Ascending aorta (tissue), 2 donors: Measurements from ENCODE around the gene CCDC92B. TPM values are rescaled to one million over a fixed set of nuclear protein-coding genes. Genes with fewer than 3 reads are reported as not detected.

Experiments used
- DNase-seq, 2 donors: peaks; one replicate each; pipeline ENCODE4 v3.0.0-alpha.2; 2019; ENCODE audit warnings: low spot score in 2 of 2
- H3K27ac ChIP-seq, 2 donors: fragments of 200-600 bp; sonication (generic); one replicate each; pipeline ENCODE4 v1.5.1; 2016 to 2017; ENCODE audit warnings: mild to moderate bottlenecking in 1 of 2
- H3K27me3 ChIP-seq: fragments of 200-600 bp; sonication (generic); one replicate; pipeline ENCODE4 v1.5.1; 2017
- H3K36me3 ChIP-seq, 2 donors: fragments of 200-600 bp; sonication (generic); one replicate each; pipeline ENCODE4 v1.5.1; 2016
- H3K4me1 ChIP-seq, 2 donors: fragments of 200-600 bp; sonication (generic); one replicate each; pipeline ENCODE4 v1.5.1; 2016 to 2017; ENCODE audit warnings: mild to moderate bottlenecking in 1 of 2
- H3K4me3 ChIP-seq, 2 donors: fragments of 200-600 bp; sonication (generic); one replicate each; pipeline ENCODE4 v1.5.1; 2016 to 2017; ENCODE audit warnings: mild to moderate bottlenecking in 1 of 2
- H3K9me3 ChIP-seq, 2 donors: fragments of 200-600 bp; sonication (generic); one replicate each; pipeline ENCODE4 v1.5.1; 2016
- intact Hi-C: fragments of 100-400 bp; cut with DNase I; formaldehyde crosslinking; loops from one replicate; pipeline ENCODE4 v1.15.1; 2023
- total RNA-seq: library from RNA; depleted of rRNA; stranded (reverse); fragments of >200 nt; gene quantifications from one replicate; pipeline ENCODE4 v1.1.0, GENCODE V29; 2016
- TF ChIP-seq, protein P1 (sequence below), 3 experiments: fragments of 200-600 bp in 2 of 3; fragments of 450-650 bp in 1 of 3; sonication (generic) in 2 of 3; IDR thresholded peaks; one replicate each; pipeline ENCODE4 v1.5.1; 2016 to 2019; ENCODE audit warnings: antibody characterized with exemption in 3 of 3, mild to moderate bottlenecking in 1 of 3, moderate library complexity in 1 of 3

CCDC92B gene
- total RNA-seq, 1 donor from 2014 or later: not detected

- H3K4me1 ChIP-seq: peaks cover 13 to 23% of the 10 kb centered on the region in 2 donors
- H3K4me3 ChIP-seq: no peak overlapping the region
- no peaks in the 10 kb centered on the region for H3K9me3 ChIP-seq
- intact Hi-C loops: no loop called here
- DNase-seq: no peak
- H3K27ac ChIP-seq: no peak overlapping the region
- TF ChIP-seq, protein P1, sequence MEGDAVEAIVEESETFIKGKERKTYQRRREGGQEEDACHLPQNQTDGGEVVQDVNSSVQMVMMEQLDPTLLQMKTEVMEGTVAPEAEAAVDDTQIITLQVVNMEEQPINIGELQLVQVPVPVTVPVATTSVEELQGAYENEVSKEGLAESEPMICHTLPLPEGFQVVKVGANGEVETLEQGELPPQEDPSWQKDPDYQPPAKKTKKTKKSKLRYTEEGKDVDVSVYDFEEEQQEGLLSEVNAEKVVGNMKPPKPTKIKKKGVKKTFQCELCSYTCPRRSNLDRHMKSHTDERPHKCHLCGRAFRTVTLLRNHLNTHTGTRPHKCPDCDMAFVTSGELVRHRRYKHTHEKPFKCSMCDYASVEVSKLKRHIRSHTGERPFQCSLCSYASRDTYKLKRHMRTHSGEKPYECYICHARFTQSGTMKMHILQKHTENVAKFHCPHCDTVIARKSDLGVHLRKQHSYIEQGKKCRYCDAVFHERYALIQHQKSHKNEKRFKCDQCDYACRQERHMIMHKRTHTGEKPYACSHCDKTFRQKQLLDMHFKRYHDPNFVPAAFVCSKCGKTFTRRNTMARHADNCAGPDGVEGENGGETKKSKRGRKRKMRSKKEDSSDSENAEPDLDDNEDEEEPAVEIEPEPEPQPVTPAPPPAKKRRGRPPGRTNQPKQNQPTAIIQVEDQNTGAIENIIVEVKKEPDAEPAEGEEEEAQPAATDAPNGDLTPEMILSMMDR (IDR thresholded peaks at IDR 0.05): no peak
- peaks cover 41 to 51% of the 10 kb centered on the region in 2 donors for H3K36me3 ChIP-seq
- H3K27me3 ChIP-seq: no peaks in the 10 kb centered on the region
These were observed 45.2 kb downstream of the CCDC92B start for GRCh38 chr17:2704031-2704889.

- intact Hi-C loops: no loop called here
- H3K27ac ChIP-seq: no peak overlapping the region
- no peaks in the 10 kb centered on the region for H3K27me3 ChIP-seq
- H3K4me1 ChIP-seq: peaks cover 11 to 17% of the 10 kb centered on the region in 2 donors
- peaks cover 42 to 57% of the 10 kb centered on the region in 2 donors for H3K36me3 ChIP-seq
- DNase-seq: no peak
- TF ChIP-seq, protein P1 (IDR thresholded peaks at IDR 0.05): no peak
- H3K9me3 ChIP-seq: no peaks in the 10 kb centered on the region
- no peak overlapping the region for H3K4me3 ChIP-seq
These were observed 45.8 kb downstream of the CCDC92B start for GRCh38 chr17:2703606-2704005.

- Histone ChIP-seq H3K36me3 (peaks cover 46 to 62% of the 10 kb centered on the region in 2 donors), H3K4me3 (no peak overlapping the region), H3K4me1 (peaks cover 10 to 13% of the 10 kb centered on the region in 2 donors), H3K27me3 (no peaks in the 10 kb centered on the region), H3K27ac (no peak overlapping the region), H3K9me3 (no peaks in the 10 kb centered on the region)
- DNase-seq: no peak
- intact Hi-C loops: no loop called here
- TF ChIP-seq, protein P1 (IDR thresholded peaks at IDR 0.05): no peak
These were observed 46.3 kb downstream of the CCDC92B start for GRCh38 chr17:2703181-2703580.

DNA sequence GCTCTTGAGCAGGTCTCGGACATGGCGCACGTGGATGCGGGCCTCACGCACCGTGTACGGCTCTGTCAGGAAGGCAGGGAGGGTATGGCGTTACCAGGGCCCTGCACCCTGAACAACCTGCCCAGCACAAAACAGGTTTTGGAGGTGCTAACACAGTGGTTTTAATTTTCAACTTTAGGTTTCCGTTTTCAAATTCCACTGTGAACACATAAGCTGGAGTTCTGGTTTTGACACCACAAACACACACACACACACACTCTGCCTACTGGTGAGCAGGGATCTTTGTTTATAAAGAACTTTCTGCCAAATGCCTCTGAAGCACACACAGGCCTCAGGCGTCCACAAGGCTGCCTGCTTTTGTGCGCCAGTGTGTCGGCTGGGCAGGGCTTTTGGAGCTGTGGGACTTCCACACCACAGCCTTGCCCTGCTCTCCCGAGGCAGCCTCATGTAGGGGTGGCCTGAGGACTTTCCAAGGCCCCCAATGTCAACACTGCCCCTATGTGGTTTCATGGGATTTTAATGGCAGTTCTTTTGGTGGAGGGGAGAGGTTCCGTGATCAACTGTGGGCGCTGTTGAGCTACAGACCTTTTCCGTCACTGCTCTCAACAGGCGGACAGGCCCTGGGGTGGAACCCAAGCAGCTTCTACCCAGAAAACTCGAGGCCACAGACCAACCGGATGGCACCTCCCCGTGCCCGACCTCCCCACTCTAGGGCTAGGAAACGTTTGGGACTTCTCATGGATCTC is 47.3 kb downstream of the CCDC92B start:
- peaks cover 57 to 72% of the 10 kb centered on the region in 2 donors for H3K36me3 ChIP-seq
- no peak overlapping the region for H3K27ac ChIP-seq
- H3K9me3 ChIP-seq: no peaks in the 10 kb centered on the region
- DNase-seq: peak in 1 of 2 donors; percentile 49
- no peak overlapping the region for H3K4me3 ChIP-seq
- peaks cover 0 to 3% of the 10 kb centered on the region in 2 donors for H3K4me1 ChIP-seq
- TF ChIP-seq, protein P1 (IDR thresholded peaks at IDR 0.05): no peak
- H3K27me3 ChIP-seq: no peaks in the 10 kb centered on the region
- intact Hi-C loops: no loop called here

DNA sequence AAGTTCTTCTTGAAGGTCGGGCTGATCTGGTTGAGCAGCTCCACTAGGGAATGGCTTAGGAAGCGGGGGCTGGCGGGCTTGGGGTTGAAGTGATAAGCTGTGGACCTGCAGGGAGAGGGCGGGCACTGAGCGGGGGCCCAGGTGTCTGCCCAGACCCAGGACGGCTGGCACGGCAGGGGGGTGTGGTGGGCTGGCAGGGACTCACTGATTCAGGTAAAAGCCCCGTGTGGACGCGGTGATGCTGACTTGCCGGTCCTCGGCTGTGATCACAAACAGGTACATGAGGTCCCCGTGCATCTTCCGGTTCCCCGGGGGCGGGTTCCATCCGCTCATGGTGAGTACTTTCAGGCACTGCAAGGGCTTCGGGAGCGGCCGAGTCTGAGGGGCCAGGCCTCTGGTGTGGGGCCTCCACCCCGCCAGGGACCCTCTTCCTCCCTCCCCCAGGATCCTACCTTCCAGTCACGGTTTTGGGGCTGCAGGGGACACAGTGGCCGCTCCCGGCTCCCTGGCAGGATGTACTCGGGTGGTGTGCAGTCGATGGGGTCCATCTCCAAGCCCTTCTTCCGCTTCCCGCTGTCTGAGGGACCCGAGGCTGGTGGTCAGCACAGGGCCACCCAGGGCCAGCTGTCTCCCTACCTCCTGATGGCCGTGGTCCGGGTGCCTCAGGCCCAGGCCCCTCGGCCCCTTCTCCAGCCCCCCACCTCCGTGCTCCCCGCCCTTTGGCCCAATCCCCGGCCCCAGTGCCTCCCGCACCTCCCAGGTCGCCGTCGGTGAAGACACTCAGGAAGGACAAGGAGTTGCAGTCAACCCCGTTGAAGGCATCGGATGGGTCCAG is 48.1 kb downstream of the CCDC92B start:
- DNase-seq: peak in 1 of 2 donors; percentile 64
- H3K27me3 ChIP-seq: no peaks in the 10 kb centered on the region
- no peaks in the 10 kb centered on the region for H3K4me1 ChIP-seq
- TF ChIP-seq, protein P1 (IDR thresholded peaks at IDR 0.05): no peak
- no peak overlapping the region for H3K4me3 ChIP-seq
- H3K27ac ChIP-seq: no peak overlapping the region
- H3K36me3 ChIP-seq: peaks cover 62 to 80% of the 10 kb centered on the region in 2 donors
- H3K9me3 ChIP-seq: no peaks in the 10 kb centered on the region
- intact Hi-C loops: no loop called here
